WTC11 (cell line): ENCODE measurements around the gene GRIN3B. TPM values are rescaled to one million over a fixed set of nuclear protein-coding genes. Genes with fewer than 3 reads are reported as not detected.

Experiments
- ATAC-seq: fragments of 200-7000 bp; cut with Tn5 transposase; 2 replicates; pipeline ENCODE4 v1.10.0; 2021; ENCODE audit warnings: mild to moderate bottlenecking, moderate library complexity
- CTCF ChIA-PET: fragments of 300-600 bp; sonication (Branson Sonifier 250); formaldehyde crosslinking; loops from one replicate; lab custom pipeline; 2021; ENCODE audit warnings: antibody characterized with exemption; lab: Charles Lee
- POLR2A ChIA-PET: fragments of 350-600 bp; sonication (Branson Sonifier 250); formaldehyde crosslinking; loops from one replicate; lab custom pipeline; 2021; ENCODE audit warnings: antibody characterized with exemption; lab: Charles Lee
- DNase-seq: peaks from one replicate; pipeline ENCODE4 v3.0.0; 2021; ENCODE audit warnings: low spot score
- H3K27ac Mint-ChIP-seq: 2 replicates; pipeline ENCODE4 v1.8.0; 2021; ENCODE audit warnings: mixed read lengths
- H3K27me3 Mint-ChIP-seq: 2 replicates; pipeline ENCODE4 v1.8.0; 2021; ENCODE audit warnings: low read depth, mild to moderate bottlenecking, moderate library complexity, mixed read lengths
- H3K36me3 Mint-ChIP-seq: 2 replicates; pipeline ENCODE4 v1.8.0; 2021; ENCODE audit warnings: mixed read lengths
- H3K4me1 Mint-ChIP-seq: 2 replicates; pipeline ENCODE4 v1.8.0; 2022; ENCODE audit warnings: mixed read lengths
- H3K4me3 Mint-ChIP-seq: 2 replicates; pipeline ENCODE4 v1.8.0; 2021; ENCODE audit warnings: mild to moderate bottlenecking, moderate library complexity, mixed read lengths
- H3K9me3 Mint-ChIP-seq: 2 replicates; pipeline ENCODE4 v1.8.0; 2021; ENCODE audit warnings: mixed read lengths
- AFF4 ChIP-seq: sonication (generic); formaldehyde crosslinking; IDR thresholded peaks from 2 replicates; pipeline ENCODE4 v1.8.1; 2023; ENCODE audit warnings: mild to moderate bottlenecking, missing genetic modification reagents, borderline replicate concordance
- CTCF ChIP-seq: fragments of 200-600 bp; IDR thresholded peaks from 2 replicates; pipeline ENCODE4 v1.8.0; 2022; ENCODE audit warnings: antibody characterized with exemption
- ESRRA ChIP-seq: sonication (generic); formaldehyde crosslinking; IDR thresholded peaks from 2 replicates; pipeline ENCODE4 v1.8.1; 2022; ENCODE audit warnings: mild to moderate bottlenecking, missing genetic modification reagents, borderline replicate concordance
- GTF2I ChIP-seq: fragments of 250-450 bp; sonication (Bioruptor Pico); conservative IDR thresholded peaks from 2 replicates; pipeline ENCODE4 v1.4.0; 2021; ENCODE audit warnings: mild to moderate bottlenecking
- HMGXB4 ChIP-seq: sonication (generic); formaldehyde crosslinking; IDR thresholded peaks from 2 replicates; pipeline ENCODE4 v1.8.1; 2023; ENCODE audit warnings: mild to moderate bottlenecking, moderate library complexity, missing genetic modification reagents
- IRF1 ChIP-seq: sonication (generic); formaldehyde crosslinking; IDR thresholded peaks from 2 replicates; pipeline ENCODE4 v1.8.0; 2023; ENCODE audit warnings: missing genetic modification reagents
- JAZF1 ChIP-seq: fragments of 250-450 bp; sonication (Bioruptor Pico); IDR thresholded peaks from 2 replicates; pipeline ENCODE4 v1.9.0; 2021; ENCODE audit warnings: moderate library complexity, mild to moderate bottlenecking, inconsistent platforms
- MXD4 ChIP-seq: fragments of 250-450 bp; sonication (Bioruptor Pico); IDR thresholded peaks from 2 replicates; pipeline ENCODE4 v1.8.0; 2021; ENCODE audit warnings: mild to moderate bottlenecking, moderate library complexity, borderline replicate concordance
- NR3C1 ChIP-seq: sonication (generic); formaldehyde crosslinking; conservative IDR thresholded peaks from 2 replicates; pipeline ENCODE4 v1.8.1; 2023; ENCODE audit warnings: low read depth, mild to moderate bottlenecking, missing genetic modification reagents
- RORB ChIP-seq: fragments of 250-450 bp; sonication (Bioruptor Pico); IDR thresholded peaks from 2 replicates; pipeline ENCODE4 v1.9.0; 2021; ENCODE audit warnings: mild to moderate bottlenecking
- SP1 ChIP-seq: sonication (generic); formaldehyde crosslinking; conservative IDR thresholded peaks from 2 replicates; pipeline ENCODE4 v1.8.1; 2022; ENCODE audit warnings: missing genetic modification reagents
- TEAD4 ChIP-seq: sonication (generic); formaldehyde crosslinking; IDR thresholded peaks from 2 replicates; pipeline ENCODE4 v1.8.0; 2022; ENCODE audit warnings: mild to moderate bottlenecking, missing genetic modification reagents
- ZBTB43 ChIP-seq: sonication (generic); formaldehyde crosslinking; IDR thresholded peaks from 2 replicates; pipeline ENCODE4 v1.8.1; 2023; ENCODE audit warnings: mild to moderate bottlenecking, missing genetic modification reagents
- ZNF317 ChIP-seq: sonication (generic); formaldehyde crosslinking; IDR thresholded peaks from 2 replicates; pipeline ENCODE4 v1.8.1; 2023; ENCODE audit warnings: low read depth, mild to moderate bottlenecking, moderate library complexity, missing genetic modification reagents, borderline replicate concordance
- ZNF671 ChIP-seq: fragments of 250-450 bp; sonication (Bioruptor Pico); IDR thresholded peaks from 2 replicates; pipeline ENCODE4 v1.8.0; 2021; ENCODE audit warnings: mild to moderate bottlenecking
- ZSCAN18 ChIP-seq: fragments of 250-450 bp; sonication (Bioruptor Pico); IDR thresholded peaks from 2 replicates; pipeline ENCODE4 v2.1.2; 2022; ENCODE audit warnings: mild to moderate bottlenecking, moderate library complexity
- total RNA-seq: library from RNA; stranded (reverse); gene quantifications from 3 replicates; pipeline ENCODE4 v1.2.3, GENCODE V29; 2021

The GRIN3B gene
- total RNA-seq, 1 experiment from 2014 or later: 1.9 TPM

- Mint-ChIP-seq H3K27me3 (no peaks in the 10 kb centered on the region), H3K36me3 (no peaks in the 10 kb centered on the region), H3K27ac (peak overlapping the region; percentile 78; the same call in 1 of the 2 replicates), H3K4me3 (no peak overlapping the region; the same call in none of the 2 replicates), H3K9me3 (no peaks in the 10 kb centered on the region), H3K4me1 (peaks cover 27% of the 10 kb centered on the region)
- ChIA-PET CTCF (no interaction called here), POLR2A (no interaction called here)
- TF ChIP-seq ESRRA (CRISPR knock-in tag) (peak; percentile 80; the same call in 1 of the 2 replicates), CTCF (no peak)
- ATAC-seq: no peak; the same call in 1 of the 2 replicates
- no peak for DNase-seq
Observed at GRCh38 chr19:952680-953444, 47.4 kb upstream of the GRIN3B start.

GRCh38 chr19:953445-954271, 46.6 kb upstream of the GRIN3B start:
- CTCF ChIA-PET: interaction anchor here (1.6 kb wide), 1 partner anchor 17 kb away, joined by 4 read pairs; no protein-coding TSS in a partner anchor
- no peaks in the 10 kb centered on the region for H3K36me3 Mint-ChIP-seq
- POLR2A ChIA-PET: no interaction called here
- peak overlapping the region; percentile 70; the same call in 1 of the 2 replicates for H3K27ac Mint-ChIP-seq
- 0 out of 2 replicates have a peak, but pooled peaks have one; percentile 12 for TF ChIP-seq GTF2I
- no peak for TF ChIP-seq HMGXB4 (CRISPR knock-in tag)
- no peaks in the 10 kb centered on the region for H3K27me3 Mint-ChIP-seq
- no peaks in the 10 kb centered on the region for H3K9me3 Mint-ChIP-seq
- H3K4me1 Mint-ChIP-seq: peaks cover 27% of the 10 kb centered on the region
- DNase-seq (peak; percentile 49), ATAC-seq (peak; percentile 31)
- H3K4me3 Mint-ChIP-seq: peak overlapping the region; percentile 41

GRCh38 chr19:954272-954671, 45.9 kb upstream of the GRIN3B start:
- H3K36me3 Mint-ChIP-seq: peaks cover 2% of the 10 kb centered on the region; the same call in 1 of the 2 replicates
- peak overlapping the region; percentile 60; the same call in 1 of the 2 replicates for H3K27ac Mint-ChIP-seq
- POLR2A ChIA-PET: no interaction called here

More at GRCh38 chr19:954272-954671, 45.9 kb upstream of the GRIN3B start:
- CTCF ChIA-PET: interaction anchor here (1.6 kb wide), 1 partner anchor 17 kb away, joined by 4 read pairs; no protein-coding TSS in a partner anchor
- no peak for DNase-seq
- H3K27me3 Mint-ChIP-seq: no peaks in the 10 kb centered on the region
- H3K4me1 Mint-ChIP-seq: peaks cover 27% of the 10 kb centered on the region
- no peaks in the 10 kb centered on the region for H3K9me3 Mint-ChIP-seq
- TF ChIP-seq ZSCAN18 (CRISPR knock-in tag) (no peak), RORB (CRISPR knock-in tag) (no peak), SP1 (no peak), JAZF1 (no peak), ZBTB43 (no peak), MXD4 (CRISPR knock-in tag) (no peak), NR3C1 (CRISPR knock-in tag) (no peak), TEAD4 (CRISPR knock-in tag) (no peak), ZNF317 (no peak), ZNF671 (CRISPR knock-in tag) (no peak), IRF1 (CRISPR knock-in tag) (no peak), AFF4 (CRISPR knock-in tag) (no peak)
- TF ChIP-seq, all 79 proteins: peak for 0
- no peak for ATAC-seq
- H3K4me3 Mint-ChIP-seq: no peak overlapping the region
